B cell (primary cell): Measurements from ENCODE around the gene FOXO1. TPM values are rescaled to one million over a fixed set of nuclear protein-coding genes. Genes with fewer than 3 reads are reported as not detected.

ENCODE experiments used
- ATAC-seq: fragments of 200-7000 bp; cut with Tn5 transposase; one replicate; pipeline ENCODE4 v1.10.0; 2021; ENCODE audit warnings: low read depth, mild to moderate bottlenecking, moderate number of reproducible peaks, moderate library complexity
- CTCF ChIA-PET: fragments of 350-600 bp; sonication (Branson Sonifier 250); formaldehyde crosslinking; loops from one replicate; lab custom pipeline; 2021; ENCODE audit warnings: antibody characterized with exemption, inconsistent platforms; lab: Charles Lee
- POLR2A ChIA-PET: fragments of 350-600 bp; sonication (Branson Sonifier 250); formaldehyde crosslinking; loops from one replicate; lab custom pipeline; 2021; ENCODE audit warnings: antibody characterized with exemption; lab: Charles Lee
- DNase-seq: peaks from one replicate; pipeline ENCODE4 v3.0.0; 2013
- H2AFZ ChIP-seq: 2 replicates; pipeline ENCODE4 v1.6.1; 2012; ENCODE audit warnings: mild to moderate bottlenecking, low read depth, low read length; ENCODE audit not compliant: insufficient read depth, poor library complexity, severe bottlenecking
- H3K27ac ChIP-seq, 2 donors: 1 replicate in 1 of 2; 2 replicates in 1 of 2; pipeline ENCODE4 v1.5.1; 2012 to 2013; ENCODE audit warnings: low read length in 2 of 2, mild to moderate bottlenecking in 2 of 2, moderate library complexity in 1 of 2
- H3K27me3 ChIP-seq, 4 experiments: fragments of 200-600 bp in 1 of 4; sonication (generic) in 1 of 4; replicated peaks in 1 of 4; 1 replicate in 2 of 4; 2 replicates in 2 of 4; pipeline versions ENCODE4 v1.6.1 to v1.7.0; 2013 to 2016; ENCODE audit warnings: low read length in 3 of 4, mild to moderate bottlenecking in 2 of 4, mixed read lengths in 1 of 4, moderate library complexity in 1 of 4; ENCODE audit not compliant: insufficient read depth in 4 of 4, control insufficient read depth in 3 of 4; ENCODE audit errors: control extremely low read depth in 1 of 4
- H3K36me3 ChIP-seq, 2 experiments: replicated peaks in 1 of 2; 1 replicate in 1 of 2; 2 replicates in 1 of 2; pipeline versions ENCODE4 v1.6.1 to v1.7.1; 2013; ENCODE audit warnings: low read length in 1 of 2; ENCODE audit not compliant: insufficient read depth in 2 of 2, control insufficient read depth in 1 of 2; ENCODE audit errors: control extremely low read depth in 1 of 2, extremely low read depth in 1 of 2
- H3K4me1 ChIP-seq, 2 donors: fragments of 200-600 bp in 1 of 2; sonication (generic) in 1 of 2; 1 replicate in 1 of 2; 2 replicates in 1 of 2; pipeline versions ENCODE4 v1.5.1 to v1.6.1; 2013 to 2017; ENCODE audit warnings: low read length in 2 of 2; ENCODE audit not compliant: control insufficient read depth in 2 of 2, insufficient read depth in 2 of 2
- H3K4me2 ChIP-seq: replicated peaks from 2 replicates; pipeline ENCODE3; 2012; ENCODE audit warnings: mild to moderate bottlenecking, low read depth, low read length; ENCODE audit not compliant: poor library complexity, severe bottlenecking
- H3K4me3 ChIP-seq, 5 experiments: fragments of 200-600 bp in 1 of 5; sonication (generic) in 1 of 5; 1 replicate in 3 of 5; 2 replicates in 2 of 5; pipeline versions ENCODE4 v1.5.1 to v1.7.0; 2011 to 2016; ENCODE audit warnings: low read length in 4 of 5, mild to moderate bottlenecking in 4 of 5, low read depth in 2 of 5, control low read depth in 1 of 5, moderate library complexity in 1 of 5; ENCODE audit not compliant: insufficient read depth in 1 of 5; ENCODE audit errors: control extremely low read depth in 1 of 5, extremely low read depth in 1 of 5
- H3K79me2 ChIP-seq: fragments of 200-600 bp; sonication (generic); one replicate; pipeline ENCODE4 v1.6.0; 2016; ENCODE audit warnings: low read length; ENCODE audit not compliant: control insufficient read depth, insufficient read depth
- H3K9ac ChIP-seq: fragments of 200-600 bp; sonication (generic); 2 replicates; pipeline ENCODE4 v1.6.1; 2017; ENCODE audit warnings: mild to moderate bottlenecking, low read length, moderate library complexity
- H3K9me3 ChIP-seq, 3 donors: one replicate each; pipeline versions ENCODE4 v1.6.1 to v1.7.1; 2013; ENCODE audit warnings: low read length in 2 of 3; ENCODE audit not compliant: control insufficient read depth in 2 of 3, insufficient read depth in 1 of 3; ENCODE audit errors: control extremely low read depth in 1 of 3
- H4K20me1 ChIP-seq: 2 replicates; pipeline ENCODE4 v1.6.0; 2012; ENCODE audit warnings: mild to moderate bottlenecking, low read length; ENCODE audit not compliant: insufficient read depth, control insufficient read depth, poor library complexity, severe bottlenecking
- H3K27ac Mint-ChIP-seq: one replicate; pipeline ENCODE4 v1.8.0; 2021; ENCODE audit warnings: mixed read lengths
- H3K27me3 Mint-ChIP-seq: one replicate; pipeline ENCODE4 v1.8.0; 2021; ENCODE audit warnings: mixed read lengths
- H3K4me1 Mint-ChIP-seq: one replicate; pipeline ENCODE4 v1.8.0; 2021; ENCODE audit warnings: mixed read lengths
- H3K4me3 Mint-ChIP-seq: one replicate; pipeline ENCODE4 v1.8.0; 2021; ENCODE audit warnings: mixed read lengths
- H3K9me3 Mint-ChIP-seq: one replicate; pipeline ENCODE4 v1.8.0; 2022; ENCODE audit warnings: mixed read lengths; ENCODE audit not compliant: insufficient read depth
- CTCF ChIP-seq: fragments of 200-600 bp; IDR thresholded peaks from one replicate; pipeline ENCODE4 v1.8.0; 2022; ENCODE audit warnings: antibody characterized with exemption, mild to moderate bottlenecking
- EZH2 ChIP-seq: IDR thresholded peaks from 2 replicates; pipeline ENCODE4 v1.6.1; 2012; ENCODE audit warnings: borderline replicate concordance, low read depth, mild to moderate bottlenecking, moderate library complexity, low read length; ENCODE audit not compliant: insufficient read depth, poor library complexity, severe bottlenecking
- WGBS: methylation state at CpG from one replicate; pipeline ENCODE4 v1.1.5; 2013; ENCODE audit warnings: missing lambda C conversion rate; ENCODE audit not compliant: insufficient coverage; 5-methylcytosine and 5-hydroxymethylcytosine counted together
- intact Hi-C: fragments of 100-400 bp; cut with micrococcal nuclease; formaldehyde crosslinking; loops from one replicate; pipeline ENCODE4 v1.10.0; 2022
- polyA plus RNA-seq: library from polyadenylated mRNA; depleted of rRNA; stranded (reverse); fragments of >200 nt; gene quantifications from 2 replicates; pipeline ENCODE4 v1.2.3, GENCODE V29; 2012
- total RNA-seq, 2 donors: library from RNA; stranded (reverse); fragments of 120-200 nt in 1 of 2; gene quantifications; 1 replicate in 1 of 2; 2 replicates in 1 of 2; pipeline versions ENCODE4 v1.2.3 to v1.2.4, GENCODE V29; 2013 to 2022

FOXO1 gene
- total and polyA plus RNA-seq, 2 donors (not counting 1 experiment from before 2014, with no cell fraction given) = 22.8 to 77.9 TPM

DNA sequence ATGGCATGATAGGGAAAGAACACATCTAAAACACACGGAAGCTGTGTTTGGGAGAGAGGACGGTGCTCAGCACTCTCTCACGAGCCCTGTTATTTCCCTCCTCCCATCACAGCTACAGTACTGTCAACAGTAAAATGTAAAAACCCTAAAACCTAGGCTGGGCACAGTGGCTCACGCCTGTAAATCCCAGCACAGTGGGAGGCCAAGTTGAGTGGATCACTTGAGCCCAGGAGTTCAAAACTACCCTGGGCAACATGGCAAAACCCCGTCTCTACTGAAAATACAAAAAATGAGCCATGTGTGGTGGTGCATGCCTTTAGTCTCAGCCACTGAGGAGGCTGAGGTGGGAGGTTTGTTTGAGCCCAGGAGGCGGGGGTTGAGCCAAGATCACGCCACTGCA lies 54.8 kb downstream of the FOXO1 start:
- Histone ChIP-seq H4K20me1 (peaks cover 94% of the 10 kb centered on the region), H3K4me1 (peaks cover 68 to 88% of the 10 kb centered on the region in 2 donors), H3K9ac (no peak overlapping the region), H3K27ac (peak overlapping the region in 1 of 2 donors; percentile 83), H3K36me3 (peaks cover 2 to 15% of the 10 kb centered on the region in 2 experiments), H3K4me2 (no peak overlapping the region), H3K79me2 (peaks cover 100% of the 10 kb centered on the region), H3K27me3 (no peaks in the 10 kb centered on the region), H2AFZ (no peak overlapping the region), H3K4me3 (no peak overlapping the region), H3K9me3 (no peaks in the 10 kb centered on the region)
- Mint-ChIP-seq H3K27me3 (no peaks in the 10 kb centered on the region), H3K9me3 (no peaks in the 10 kb centered on the region), H3K27ac (peak overlapping the region; percentile 16), H3K4me1 (peaks cover 87% of the 10 kb centered on the region), H3K4me3 (no peak overlapping the region)
- CTCF ChIA-PET = no interaction called here
- POLR2A ChIA-PET = no interaction called here
- 100% methylated on average over 1 of the region's 7 CpGs for WGBS
- intact Hi-C loops = loop anchor here (2.0 to 5.0 kb wide), 4 partner anchors 13 to 41 kb away; no protein-coding TSS in a partner anchor
- no peak for ATAC-seq
- DNase-seq = no peak
- TF ChIP-seq EZH2 (no peak), CTCF (no peak)

- DNase-seq (no peak), ATAC-seq (no peak)
- H3K36me3 ChIP-seq = peaks cover 2 to 15% of the 10 kb centered on the region in 2 experiments
- H3K9me3 Mint-ChIP-seq = no peaks in the 10 kb centered on the region
- peaks cover 86% of the 10 kb centered on the region for H3K4me1 Mint-ChIP-seq
- no CpG with 5 or more reads among the region's 3 CpGs for WGBS
- H3K4me3 ChIP-seq = no peak overlapping the region
- peaks cover 94% of the 10 kb centered on the region for H4K20me1 ChIP-seq
- no peak overlapping the region for H3K27ac Mint-ChIP-seq
- TF ChIP-seq EZH2 = no peak
- TF ChIP-seq CTCF = no peak
- H3K4me2 ChIP-seq = no peak overlapping the region
- no peaks in the 10 kb centered on the region for H3K9me3 ChIP-seq
- no peaks in the 10 kb centered on the region for H3K27me3 ChIP-seq
- ChIA-PET POLR2A (no interaction called here), CTCF (no interaction called here)
- H2AFZ ChIP-seq = no peak overlapping the region
- H3K9ac ChIP-seq = no peak overlapping the region
- H3K4me1 ChIP-seq = peaks cover 65 to 87% of the 10 kb centered on the region in 2 donors
- H3K27ac ChIP-seq = peak overlapping the region in 1 of 2 donors; percentile 83
- H3K4me3 Mint-ChIP-seq = no peak overlapping the region
- intact Hi-C loops = loop anchor here (5.0 kb wide), 2 partner anchors 34 to 41 kb away; no protein-coding TSS in a partner anchor
- peaks cover 100% of the 10 kb centered on the region for H3K79me2 ChIP-seq
- no peaks in the 10 kb centered on the region for H3K27me3 Mint-ChIP-seq
Observed at GRCh38 chr13:40611004-40611403, 55.4 kb downstream of the FOXO1 start.
